ENCODE measurements around the gene GPR35. TPM values are rescaled to one million over a fixed set of nuclear protein-coding genes. Genes with fewer than 3 reads are reported as not detected.

The GPR35 gene
- total and polyA plus RNA-seq, 4 donors, result 0.30 to 2.4 (median 0.44) TPM

- 64% methylated on average over 18 of the region's 18 CpGs for WGBS
- Histone ChIP-seq H3K27ac (ENCODE audit: low read depth in 1 of 2, low read length in 2 of 2) (no peak overlapping the region), H3K27me3 (ENCODE audit: control insufficient read depth in 4 of 4, insufficient read depth in 4 of 4, low read length in 3 of 4) (no peaks in the 10 kb centered on the region), H3K36me3 (ENCODE audit: control insufficient read depth in 4 of 4, insufficient read depth in 3 of 4, low read depth in 1 of 4, low read length in 3 of 4) (no peaks in the 10 kb centered on the region), H3K9me3 (ENCODE audit: control insufficient read depth in 4 of 4, low read length in 3 of 4) (peaks cover 0 to 4% (median 1%) of the 10 kb centered on the region in 4 donors), H3K4me1 (ENCODE audit: control insufficient read depth in 4 of 4, insufficient read depth in 4 of 4, low read length in 3 of 4) (no peaks in the 10 kb centered on the region), H3K4me3 (ENCODE audit: low read depth in 1 of 3, low read length in 3 of 3) (no peak overlapping the region), H3K9ac (ENCODE audit: low read depth in 1 of 2, low read length in 2 of 2) (no peak overlapping the region)
- DNase-seq (ENCODE audit: low spot score), result no peak
- TF ChIP-seq RXRA (IDR thresholded peaks at IDR 0.05) (no peak), HNF4A (conservative IDR thresholded peaks at IDR 0.05) (no peak), REST (IDR thresholded peaks at IDR 0.05) (no peak), HNF4G (IDR thresholded peaks at IDR 0.05) (no peak), YY1 (IDR thresholded peaks at IDR 0.05) (no peak), TAF1 (conservative IDR thresholded peaks at IDR 0.05) (no peak), FOXA2 (IDR thresholded peaks at IDR 0.05) (no peak), SP1 (IDR thresholded peaks at IDR 0.05) (no peak), CTCF (IDR thresholded peaks at IDR 0.05; ENCODE audit: low read depth, low read length, missing input control) (no peak), EGR1 (IDR thresholded peaks at IDR 0.05; ENCODE audit: low read depth in 2 of 2) (no peak), FOXA1 (IDR thresholded peaks at IDR 0.05) (no peak), MAX (IDR thresholded peaks at IDR 0.05) (no peak)
- TF ChIP-seq, protein P1, sequence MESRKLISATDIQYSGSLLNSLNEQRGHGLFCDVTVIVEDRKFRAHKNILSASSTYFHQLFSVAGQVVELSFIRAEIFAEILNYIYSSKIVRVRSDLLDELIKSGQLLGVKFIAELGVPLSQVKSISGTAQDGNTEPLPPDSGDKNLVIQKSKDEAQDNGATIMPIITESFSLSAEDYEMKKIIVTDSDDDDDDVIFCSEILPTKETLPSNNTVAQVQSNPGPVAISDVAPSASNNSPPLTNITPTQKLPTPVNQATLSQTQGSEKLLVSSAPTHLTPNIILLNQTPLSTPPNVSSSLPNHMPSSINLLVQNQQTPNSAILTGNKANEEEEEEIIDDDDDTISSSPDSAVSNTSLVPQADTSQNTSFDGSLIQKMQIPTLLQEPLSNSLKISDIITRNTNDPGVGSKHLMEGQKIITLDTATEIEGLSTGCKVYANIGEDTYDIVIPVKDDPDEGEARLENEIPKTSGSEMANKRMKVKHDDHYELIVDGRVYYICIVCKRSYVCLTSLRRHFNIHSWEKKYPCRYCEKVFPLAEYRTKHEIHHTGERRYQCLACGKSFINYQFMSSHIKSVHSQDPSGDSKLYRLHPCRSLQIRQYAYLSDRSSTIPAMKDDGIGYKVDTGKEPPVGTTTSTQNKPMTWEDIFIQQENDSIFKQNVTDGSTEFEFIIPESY (IDR thresholded peaks at IDR 0.05), result no peak
These were observed 13.4 kb downstream of the GPR35 start for GRCh38 chr2:240638512-240639160.

GRCh38 chr2:240639566-240639965, 14.3 kb downstream of the GPR35 start:
- Histone ChIP-seq H3K9me3 (ENCODE audit: control insufficient read depth in 4 of 4, low read length in 3 of 4) (no peaks in the 10 kb centered on the region), H3K27ac (ENCODE audit: low read depth in 1 of 2, low read length in 2 of 2) (no peak overlapping the region), H3K36me3 (ENCODE audit: control insufficient read depth in 4 of 4, insufficient read depth in 3 of 4, low read depth in 1 of 4, low read length in 3 of 4) (no peaks in the 10 kb centered on the region), H3K4me3 (ENCODE audit: low read depth in 1 of 3, low read length in 3 of 3) (no peak overlapping the region), H3K4me1 (ENCODE audit: control insufficient read depth in 4 of 4, insufficient read depth in 4 of 4, low read length in 3 of 4) (no peaks in the 10 kb centered on the region), H3K9ac (ENCODE audit: low read depth in 1 of 2, low read length in 2 of 2) (no peak overlapping the region), H3K27me3 (ENCODE audit: control insufficient read depth in 4 of 4, insufficient read depth in 4 of 4, low read length in 3 of 4) (no peaks in the 10 kb centered on the region)
- TF ChIP-seq EGR1 (IDR thresholded peaks at IDR 0.05; ENCODE audit: low read depth in 2 of 2), result no peak
- TF ChIP-seq RXRA (IDR thresholded peaks at IDR 0.05), result no peak
- TF ChIP-seq SP1 (IDR thresholded peaks at IDR 0.05), result no peak
- 87% methylated on average over 18 of the region's 18 CpGs for WGBS
- DNase-seq (ENCODE audit: low spot score), result no peak
